Midbrain (tissue), 1 donor: ENCODE data around the gene LRP1.

Experiments used
- DNase-seq: peaks from one replicate; lab custom pipeline; 2025; lab: John Stamatoyannopoulos, UW

The LRP1 gene

GRCh38 chr12:57254506-57255280 lies 126.4 kb downstream of the LRP1 start:
- DNase-seq = no peak

GRCh38 chr12:57255916-57256315 lies 127.6 kb downstream of the LRP1 start:
- DNase-seq = no peak

DNA sequence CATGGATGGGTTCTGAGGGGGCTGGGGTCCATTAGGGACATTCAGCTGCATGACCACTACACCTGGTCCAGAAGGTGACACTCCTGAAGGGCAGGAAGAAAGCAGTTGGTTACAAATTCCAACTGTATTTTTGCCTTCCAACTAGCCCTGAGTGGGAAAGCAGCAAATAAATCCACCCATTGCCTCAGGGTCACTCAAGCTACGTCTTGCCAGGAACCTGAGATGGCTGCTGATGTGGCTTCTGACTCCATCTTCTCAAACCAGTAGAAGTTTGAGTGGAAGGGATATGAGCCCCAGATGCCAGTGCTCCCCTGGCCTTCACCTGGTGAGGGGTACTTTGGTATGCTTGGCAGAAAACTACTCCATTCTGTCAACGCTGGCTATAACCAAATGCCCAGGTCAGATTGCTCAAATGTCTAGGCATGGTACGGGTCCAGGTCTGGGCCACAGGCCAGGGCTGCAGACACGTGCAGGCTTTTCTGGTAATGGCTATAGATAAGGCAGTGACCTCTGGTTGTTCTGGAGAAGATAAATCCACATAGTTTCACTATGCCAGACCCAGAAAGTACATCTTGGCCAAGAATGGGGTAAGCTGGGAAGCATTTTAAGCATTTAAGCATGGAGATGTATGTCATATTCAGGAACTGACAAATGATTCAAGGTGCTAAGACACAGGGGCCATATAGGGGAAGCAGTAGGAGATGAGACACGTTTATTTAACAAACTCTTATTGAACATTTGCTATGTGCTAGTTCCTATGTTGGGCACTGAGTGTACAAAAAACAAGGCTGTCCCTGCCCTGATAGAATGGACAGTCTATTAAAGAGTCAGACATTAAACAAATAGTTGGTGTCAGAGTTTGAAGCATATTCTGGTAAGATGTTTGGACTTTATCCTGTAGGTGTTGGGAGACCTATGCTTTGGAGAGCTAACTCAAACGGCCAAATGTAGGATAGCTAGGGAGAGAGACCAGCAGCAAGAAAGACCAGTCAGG lies 131.0 kb downstream of the LRP1 start:
- no peak for DNase-seq

GRCh38 chr12:57260366-57260765 lies 132.1 kb downstream of the LRP1 start:
- DNase-seq = no peak

GRCh38 chr12:57261428-57261865 lies 133.2 kb downstream of the LRP1 start:
- no peak for DNase-seq

GRCh38 chr12:57262126-57262822 lies 134.0 kb downstream of the LRP1 start:
- DNase-seq = no peak
